WTC11 (cell line): ENCODE measurements around the gene ITIH2. TPM values are rescaled to one million over a fixed set of nuclear protein-coding genes. Genes with fewer than 3 reads are reported as not detected.

ENCODE experiments used
- ATAC-seq: fragments of 200-7000 bp; cut with Tn5 transposase; 2 replicates; pipeline ENCODE4 v1.10.0; 2021; ENCODE audit warnings: mild to moderate bottlenecking, moderate library complexity
- CTCF ChIA-PET: fragments of 300-600 bp; sonication (Branson Sonifier 250); formaldehyde crosslinking; loops from one replicate; lab custom pipeline; 2021; ENCODE audit warnings: antibody characterized with exemption; lab: Charles Lee
- POLR2A ChIA-PET: fragments of 350-600 bp; sonication (Branson Sonifier 250); formaldehyde crosslinking; loops from one replicate; lab custom pipeline; 2021; ENCODE audit warnings: antibody characterized with exemption; lab: Charles Lee
- DNase-seq: peaks from one replicate; pipeline ENCODE4 v3.0.0; 2021; ENCODE audit warnings: low spot score
- H3K27ac Mint-ChIP-seq: 2 replicates; pipeline ENCODE4 v1.8.0; 2021; ENCODE audit warnings: mixed read lengths
- H3K27me3 Mint-ChIP-seq: 2 replicates; pipeline ENCODE4 v1.8.0; 2021; ENCODE audit warnings: low read depth, mild to moderate bottlenecking, moderate library complexity, mixed read lengths
- H3K36me3 Mint-ChIP-seq: 2 replicates; pipeline ENCODE4 v1.8.0; 2021; ENCODE audit warnings: mixed read lengths
- H3K4me1 Mint-ChIP-seq: 2 replicates; pipeline ENCODE4 v1.8.0; 2022; ENCODE audit warnings: mixed read lengths
- H3K4me3 Mint-ChIP-seq: 2 replicates; pipeline ENCODE4 v1.8.0; 2021; ENCODE audit warnings: mild to moderate bottlenecking, moderate library complexity, mixed read lengths
- H3K9me3 Mint-ChIP-seq: 2 replicates; pipeline ENCODE4 v1.8.0; 2021; ENCODE audit warnings: mixed read lengths
- ATF1 ChIP-seq: sonication (generic); formaldehyde crosslinking; IDR thresholded peaks from 2 replicates; pipeline ENCODE4 v1.8.1; 2023; ENCODE audit warnings: mild to moderate bottlenecking, moderate library complexity, missing genetic modification reagents
- CREB1 ChIP-seq: sonication (generic); formaldehyde crosslinking; IDR thresholded peaks from 2 replicates; pipeline ENCODE4 v1.8.0; 2023; ENCODE audit warnings: mild to moderate bottlenecking, missing genetic modification reagents
- ESRRA ChIP-seq: sonication (generic); formaldehyde crosslinking; IDR thresholded peaks from 2 replicates; pipeline ENCODE4 v1.8.1; 2022; ENCODE audit warnings: mild to moderate bottlenecking, missing genetic modification reagents, borderline replicate concordance
- FOXJ3 ChIP-seq: sonication (generic); formaldehyde crosslinking; IDR thresholded peaks from 2 replicates; pipeline ENCODE4 v1.9.0; 2021; ENCODE audit warnings: missing genetic modification reagents, mild to moderate bottlenecking, borderline replicate concordance
- JAZF1 ChIP-seq: fragments of 250-450 bp; sonication (Bioruptor Pico); IDR thresholded peaks from 2 replicates; pipeline ENCODE4 v1.9.0; 2021; ENCODE audit warnings: moderate library complexity, mild to moderate bottlenecking, inconsistent platforms
- KAT7 ChIP-seq: sonication (generic); formaldehyde crosslinking; IDR thresholded peaks from 2 replicates; pipeline ENCODE4 v1.8.1; 2023; ENCODE audit warnings: missing genetic modification reagents, mild to moderate bottlenecking, borderline replicate concordance
- MXD4 ChIP-seq: fragments of 250-450 bp; sonication (Bioruptor Pico); IDR thresholded peaks from 2 replicates; pipeline ENCODE4 v1.8.0; 2021; ENCODE audit warnings: mild to moderate bottlenecking, moderate library complexity, borderline replicate concordance
- NFE2L1 ChIP-seq: sonication (generic); formaldehyde crosslinking; IDR thresholded peaks from 2 replicates; pipeline ENCODE4 v1.8.1; 2023; ENCODE audit warnings: missing genetic modification reagents
- PRDM15 ChIP-seq: sonication (generic); formaldehyde crosslinking; IDR thresholded peaks from 2 replicates; pipeline ENCODE4 v1.8.0; 2022; ENCODE audit warnings: missing genetic modification reagents
- RORB ChIP-seq: fragments of 250-450 bp; sonication (Bioruptor Pico); IDR thresholded peaks from 2 replicates; pipeline ENCODE4 v1.9.0; 2021; ENCODE audit warnings: mild to moderate bottlenecking
- SMAD3 ChIP-seq: sonication (generic); formaldehyde crosslinking; IDR thresholded peaks from 2 replicates; pipeline ENCODE4 v1.8.0; 2022; ENCODE audit warnings: missing genetic modification reagents, mild to moderate bottlenecking, borderline replicate concordance
- STAT6 ChIP-seq: sonication (generic); formaldehyde crosslinking; conservative IDR thresholded peaks from 2 replicates; pipeline ENCODE4 v1.8.1; 2023; ENCODE audit warnings: mild to moderate bottlenecking, low read depth, missing genetic modification reagents, moderate library complexity
- TCF7 ChIP-seq: sonication (generic); formaldehyde crosslinking; IDR thresholded peaks from 2 replicates; pipeline ENCODE4 v1.8.0; 2022; ENCODE audit warnings: mild to moderate bottlenecking, low read depth, missing genetic modification reagents, moderate library complexity
- TEAD4 ChIP-seq: sonication (generic); formaldehyde crosslinking; IDR thresholded peaks from 2 replicates; pipeline ENCODE4 v1.8.0; 2022; ENCODE audit warnings: mild to moderate bottlenecking, missing genetic modification reagents
- TP53 ChIP-seq: sonication (generic); formaldehyde crosslinking; IDR thresholded peaks from 2 replicates; pipeline ENCODE4 v1.8.1; 2023; ENCODE audit warnings: mild to moderate bottlenecking, missing genetic modification reagents
- ZBTB21 ChIP-seq: sonication (generic); formaldehyde crosslinking; IDR thresholded peaks from 2 replicates; pipeline ENCODE4 v1.8.1; 2023; ENCODE audit warnings: mild to moderate bottlenecking, missing genetic modification reagents, borderline replicate concordance
- ZNF425 ChIP-seq: fragments of 250-450 bp; sonication (Bioruptor Pico); conservative IDR thresholded peaks from 2 replicates; pipeline ENCODE4 v1.9.0; 2021; ENCODE audit warnings: mild to moderate bottlenecking
- ZNF512 ChIP-seq: sonication (generic); formaldehyde crosslinking; IDR thresholded peaks from 2 replicates; pipeline ENCODE4 v1.8.1; 2022; ENCODE audit warnings: missing genetic modification reagents, borderline replicate concordance
- total RNA-seq: library from RNA; stranded (reverse); gene quantifications from 3 replicates; pipeline ENCODE4 v1.2.3, GENCODE V29; 2021

Gene ITIH2
- total RNA-seq, 1 experiment from 2014 or later = 0.83 TPM

GRCh38 chr10:7787857-7788638, 84.9 kb downstream of the ITIH2 start, which contains the start of the genes ATP5F1C and KIN (continued):
- TF ChIP-seq ZNF425 (no peak), SMAD3 (peak; percentile 61; the same call in 1 of the 2 replicates), ESRRA (CRISPR knock-in tag) (peak; percentile 90; the same call in 1 of the 2 replicates), ZNF512 (CRISPR knock-in tag) (0 out of 2 replicates have a peak, but pooled peaks have one; percentile 44), CREB1 (CRISPR knock-in tag) (no peak), KAT7 (CRISPR knock-in tag) (no peak; the same call in none of the 2 replicates), RORB (no peak), PRDM15 (CRISPR knock-in tag) (no peak), TP53 (CRISPR knock-in tag) (peak; percentile 75; the same call in 1 of the 2 replicates), ATF1 (no peak), ZBTB21 (CRISPR knock-in tag) (no peak)

- Mint-ChIP-seq H3K27me3 (no peaks in the 10 kb centered on the region), H3K36me3 (peaks cover 7% of the 10 kb centered on the region), H3K4me3 (no peak overlapping the region), H3K9me3 (no peaks in the 10 kb centered on the region), H3K4me1 (peaks cover 22% of the 10 kb centered on the region), H3K27ac (peak overlapping the region; percentile 77)
- ATAC-seq = peak; percentile 1
- CTCF ChIA-PET = interaction anchor here (1.1 to 1.5 kb wide), 4 partner anchors 29 to 263 kb away, joined by 3 to 9 read pairs (median 6); partner anchors contain the start of gene TAF3
- DNase-seq = no peak
- TF ChIP-seq JAZF1 (no peak), TP53 (CRISPR knock-in tag) (no peak), TEAD4 (CRISPR knock-in tag) (no peak)
- POLR2A ChIA-PET = interaction anchor here (0.7 to 1.7 kb wide), 3 partner anchors 9 to 32 kb away, joined by 3 to 15 read pairs (median 3); partner anchors contain the start of gene TAF3
Measured at GRCh38 chr10:7788639-7789286, 85.6 kb downstream of the ITIH2 start.

GRCh38 chr10:7789390-7789789, 86.3 kb downstream of the ITIH2 start:
- ChIA-PET POLR2A (interaction anchor here (0.7 kb wide), 1 partner anchor 28 kb away, joined by 3 read pairs; no protein-coding TSS in a partner anchor), CTCF (interaction anchor here (0.7 kb wide), 1 partner anchor 264 kb away, joined by 3 read pairs; no protein-coding TSS in a partner anchor)
- ATAC-seq (no peak), DNase-seq (no peak)
- Mint-ChIP-seq H3K4me1 (peaks cover 22% of the 10 kb centered on the region), H3K36me3 (peaks cover 7% of the 10 kb centered on the region), H3K27me3 (no peaks in the 10 kb centered on the region), H3K4me3 (no peak overlapping the region), H3K27ac (no peak overlapping the region), H3K9me3 (no peaks in the 10 kb centered on the region)
- TF ChIP-seq NFE2L1 (CRISPR knock-in tag) (no peak), TCF7 (CRISPR knock-in tag) (no peak), MXD4 (CRISPR knock-in tag) (no peak), STAT6 (CRISPR knock-in tag) (no peak), FOXJ3 (no peak)
